H1 (cell line): ENCODE measurements around the gene MACF1. TPM values are rescaled to one million over a fixed set of nuclear protein-coding genes. Genes with fewer than 3 reads are reported as not detected.

ENCODE experiments used
- CTCF ChIA-PET: fragments of 300-600 bp; sonication (Branson Sonifier 250); formaldehyde crosslinking; loops from one replicate; lab custom pipeline; 2021; ENCODE audit not compliant: partially characterized antibody; lab: Charles Lee
- POLR2A ChIA-PET: fragments of 300-600 bp; sonication (Branson Sonifier 250); formaldehyde crosslinking; loops from one replicate; lab custom pipeline; 2021; ENCODE audit warnings: inconsistent platforms; ENCODE audit not compliant: partially characterized antibody; lab: Charles Lee
- DNase-seq, 2 experiments: peaks; one replicate each; pipeline versions ENCODE4 v3.0.0 to v3.0.0-alpha.2; 2010 to 2022; ENCODE audit warnings: low spot score in 2 of 2, low read depth in 1 of 2, mixed read lengths in 1 of 2
- FAIRE-seq: peaks from 2 replicates; lab custom pipeline; 2011; peaks lifted over from hg19 to GRCh38; lab: Jason Lieb, UNC
- H2AFZ ChIP-seq: 2 replicates; pipeline ENCODE4 v1.8.1; 2012; ENCODE audit warnings: low read length, inconsistent platforms
- H2AK5ac ChIP-seq: 2 replicates; pipeline ENCODE4 v1.6.1; 2013; ENCODE audit warnings: low read depth, low read length
- H2BK120ac ChIP-seq: replicated peaks from 2 replicates; pipeline ENCODE3; 2013; ENCODE audit warnings: low read depth, low read length, inconsistent platforms
- H2BK12ac ChIP-seq: 2 replicates; pipeline ENCODE4 v1.6.1; 2013; ENCODE audit warnings: low read depth, low read length
- H2BK15ac ChIP-seq: 2 replicates; pipeline ENCODE4 v1.6.1; 2013; ENCODE audit warnings: low read length
- H2BK20ac ChIP-seq: 2 replicates; pipeline ENCODE4 v1.6.1; 2013; ENCODE audit warnings: low read length
- H2BK5ac ChIP-seq: 2 replicates; pipeline ENCODE4 v1.6.1; 2013; ENCODE audit warnings: low read depth, low read length
- H3K14ac ChIP-seq: 2 replicates; pipeline ENCODE4 v1.6.1; 2013; ENCODE audit warnings: inconsistent platforms; ENCODE audit not compliant: insufficient read length
- H3K18ac ChIP-seq: 2 replicates; pipeline ENCODE4 v1.6.1; 2013; ENCODE audit warnings: low read length; ENCODE audit errors: extremely low read depth
- H3K23ac ChIP-seq: 2 replicates; pipeline ENCODE4 v1.6.1; 2013; ENCODE audit warnings: inconsistent platforms; ENCODE audit not compliant: insufficient read length
- H3K23me2 ChIP-seq: 2 replicates; pipeline ENCODE4 v1.6.1; 2013; ENCODE audit warnings: low read depth, low read length
- H3K27ac ChIP-seq: 2 replicates; pipeline ENCODE4 v1.6.1; 2011; ENCODE audit warnings: low read depth, low read length, inconsistent platforms
- H3K27me3 ChIP-seq, 4 experiments: replicated peaks in 1 of 4; 1 replicate in 1 of 4; 2 replicates in 3 of 4; pipeline versions ENCODE4 v1.6.1 to v1.8.1; 2011 to 2013; ENCODE audit warnings: low read length in 3 of 4, mild to moderate bottlenecking in 3 of 4, inconsistent platforms in 2 of 4, mixed read lengths in 2 of 4, moderate library complexity in 1 of 4; ENCODE audit not compliant: control insufficient read depth in 3 of 4, insufficient read depth in 3 of 4; ENCODE audit errors: extremely low read depth in 1 of 4
- H3K36me3 ChIP-seq, 4 experiments: 2 replicates each; pipeline versions ENCODE4 v1.6.1 to v1.8.1; 2011 to 2013; ENCODE audit warnings: mild to moderate bottlenecking in 4 of 4, low read length in 3 of 4, moderate library complexity in 2 of 4, control low read depth in 1 of 4, inconsistent platforms in 1 of 4; ENCODE audit not compliant: insufficient read depth in 4 of 4, control insufficient read depth in 2 of 4
- H3K4ac ChIP-seq: replicated peaks from 2 replicates; pipeline ENCODE3; 2013; ENCODE audit warnings: low read length, low read depth, mixed read lengths, inconsistent platforms; ENCODE audit not compliant: insufficient read length
- H3K4me1 ChIP-seq, 4 experiments: replicated peaks in 1 of 4; 1 replicate in 1 of 4; 2 replicates in 3 of 4; pipeline versions ENCODE4 v1.6.1 to v1.8.1; 2011 to 2013; ENCODE audit warnings: low read length in 3 of 4, inconsistent platforms in 2 of 4, mixed read lengths in 1 of 4; ENCODE audit not compliant: insufficient read depth in 4 of 4, control insufficient read depth in 3 of 4
- H3K4me2 ChIP-seq, 2 experiments: 2 replicates each; pipeline versions ENCODE4 v1.6.1 to v1.8.1; 2011 to 2013; ENCODE audit warnings: low read depth in 2 of 2, low read length in 2 of 2, control low read depth in 1 of 2, inconsistent platforms in 1 of 2, mild to moderate bottlenecking in 1 of 2; ENCODE audit not compliant: insufficient read depth in 1 of 2
- H3K4me3 ChIP-seq, 4 experiments: fragments of 200-600, 300-600 bp in 1 of 4; sonication (generic), shearing (Covaris generic), sonication (Bioruptor Twin) in 1 of 4; 2 replicates each; pipeline versions ENCODE4 v1.5.1 to v1.8.1; 2011 to 2016; ENCODE audit warnings: low read length in 4 of 4, low read depth in 3 of 4, control low read depth in 2 of 4, inconsistent platforms in 2 of 4, mild to moderate bottlenecking in 2 of 4, mixed read lengths in 1 of 4, moderate library complexity in 1 of 4; ENCODE audit not compliant: insufficient read depth in 2 of 4; ENCODE audit errors: extremely low read depth in 1 of 4
- H3K56ac ChIP-seq: replicated peaks from 2 replicates; pipeline ENCODE3; 2013; ENCODE audit warnings: low read depth, mild to moderate bottlenecking, mixed read lengths, low read length, inconsistent platforms; ENCODE audit not compliant: insufficient read length
- H3K79me1 ChIP-seq: 2 replicates; pipeline ENCODE4 v1.6.1; 2013; ENCODE audit warnings: low read depth, low read length, control low read depth
- H3K79me2 ChIP-seq, 2 experiments: 2 replicates each; pipeline versions ENCODE4 v1.6.1 to v1.8.1; 2012 to 2013; ENCODE audit warnings: low read length in 2 of 2, mild to moderate bottlenecking in 2 of 2, inconsistent platforms in 1 of 2; ENCODE audit not compliant: insufficient read depth in 2 of 2, control insufficient read depth in 1 of 2
- H3K9ac ChIP-seq, 4 experiments: replicated peaks in 1 of 4; 1 replicate in 1 of 4; 2 replicates in 3 of 4; pipeline versions ENCODE4 v1.6.1 to v1.8.1; 2011 to 2013; ENCODE audit warnings: low read depth in 3 of 4, low read length in 3 of 4, control low read depth in 2 of 4, mild to moderate bottlenecking in 2 of 4, moderate library complexity in 2 of 4, inconsistent platforms in 1 of 4; ENCODE audit errors: extremely low read depth in 1 of 4
- H3K9me3 ChIP-seq, 2 experiments: 2 replicates each; pipeline versions ENCODE4 v1.6.1 to v1.8.1; 2012 to 2013; ENCODE audit warnings: mild to moderate bottlenecking in 2 of 2, moderate library complexity in 2 of 2, control low read depth in 1 of 2, inconsistent platforms in 1 of 2, low read depth in 1 of 2, low read length in 1 of 2, mixed read lengths in 1 of 2; ENCODE audit not compliant: insufficient read depth in 2 of 2
- H4K20me1 ChIP-seq, 2 experiments: replicated peaks in 1 of 2; 2 replicates each; pipeline versions ENCODE3 to v1.8.1; 2011 to 2013; ENCODE audit warnings: inconsistent platforms in 2 of 2, low read length in 2 of 2, mild to moderate bottlenecking in 1 of 2; ENCODE audit not compliant: insufficient read depth in 2 of 2, control insufficient read depth in 1 of 2
- H4K5ac ChIP-seq: 2 replicates; pipeline ENCODE4 v1.6.1; 2013; ENCODE audit warnings: low read length, low read depth, mixed read lengths, inconsistent platforms; ENCODE audit not compliant: insufficient read length
- H4K8ac ChIP-seq: 2 replicates; pipeline ENCODE4 v1.8.0; 2013; ENCODE audit warnings: mild to moderate bottlenecking, moderate library complexity, low read length, inconsistent platforms; ENCODE audit not compliant: insufficient read depth; ENCODE audit errors: extremely low read depth
- H4K91ac ChIP-seq: replicated peaks from 2 replicates; pipeline ENCODE3; 2013; ENCODE audit warnings: low read length, mixed read lengths, inconsistent platforms; ENCODE audit not compliant: insufficient read length
- CBX5 ChIP-seq: fragments of 300-800, 300-1000 bp; sonication (generic); IDR thresholded peaks from 2 replicates; pipeline ENCODE4 v1.7.1; 2016; ENCODE audit warnings: antibody characterized with exemption, low read length, low read depth
- EGR1 ChIP-seq: IDR thresholded peaks from 2 replicates; pipeline ENCODE4 v1.6.1; 2011; ENCODE audit warnings: low read depth, low read length, borderline replicate concordance
- HDAC6 ChIP-seq: IDR thresholded peaks from one replicate; pipeline ENCODE4 v1.7.1; 2012; ENCODE audit warnings: low read depth, mild to moderate bottlenecking, inconsistent platforms, low read length, moderate library complexity
- KDM1A ChIP-seq: fragments of 200-600, 300-600 bp; sonication (generic); IDR thresholded peaks from 2 replicates; pipeline ENCODE4 v1.7.1; 2016; ENCODE audit warnings: mild to moderate bottlenecking, low read length, borderline replicate concordance
- POU5F1 ChIP-seq: IDR thresholded peaks from 2 replicates; pipeline ENCODE4 v1.6.1; 2011; ENCODE audit warnings: low read depth, mild to moderate bottlenecking, low read length, moderate library complexity
- RFX5 ChIP-seq: IDR thresholded peaks from 2 replicates; pipeline ENCODE4 v1.6.1; 2011; ENCODE audit warnings: low read depth, low read length, improper control_type of control experiment, borderline replicate concordance
- SAP30 ChIP-seq: fragments of 300-600 bp; sonication (generic); IDR thresholded peaks from 2 replicates; pipeline ENCODE4 v1.7.1; 2012; ENCODE audit warnings: low read length, moderate library complexity, mild to moderate bottlenecking, inconsistent platforms; ENCODE audit not compliant: insufficient read depth, insufficient replicate concordance
- SIX5 ChIP-seq: IDR thresholded peaks from 2 replicates; pipeline ENCODE4 v1.6.1; 2011; ENCODE audit warnings: mild to moderate bottlenecking, low read depth, low read length
- SP2 ChIP-seq: IDR thresholded peaks from 2 replicates; pipeline ENCODE4 v1.6.1; 2012; ENCODE audit warnings: mild to moderate bottlenecking, low read length, inconsistent platforms
- TBP ChIP-seq: IDR thresholded peaks from 2 replicates; pipeline ENCODE4 v1.6.1; 2011; ENCODE audit warnings: low read depth, low read length, improper control_type of control experiment
- WGBS, 2 experiments: shearing (Covaris generic) in 1 of 2; methylation state at CpG; one replicate each; pipeline versions ENCODE4 v1.1.6 to v1.1.7; 2013 to 2015; ENCODE audit warnings: low lambda C conversion rate in 2 of 2, mixed read lengths in 2 of 2, inconsistent platforms in 1 of 2, low coverage in 1 of 2, missing lambda C conversion rate in 1 of 2; ENCODE audit not compliant: insufficient replicate concordance in 2 of 2, insufficient coverage in 1 of 2, insufficient read length in 1 of 2; ENCODE audit errors: extremely low coverage in 1 of 2, missing lambda C conversion rate in 1 of 2; 5-methylcytosine and 5-hydroxymethylcytosine counted together
- polyA plus RNA-seq, 7 experiments: library from polyadenylated mRNA; depleted of rRNA in 3 of 7; stranded (reverse) in 5 of 7; unstranded in 2 of 7; fragments of >200 nt in 5 of 7; fragments of 200-250 nt in 2 of 7; gene quantifications; 1 replicate in 5 of 7; 2 replicates in 1 of 7; 4 replicates in 1 of 7; pipeline versions ENCODE4 v1.2.1 to v1.2.3, GENCODE V29; 2011 to 2013; ENCODE audit warnings: missing spikeins in 2 of 7, mixed read lengths in 2 of 7
- total RNA-seq: library from RNA; stranded (reverse); fragmentation: NEBNext Ultra II Directional; extraction: Animal tissue kit (Norgen Biotek cat#: 25700); gene quantifications from 2 replicates; pipeline ENCODE4 v1.2.1, GENCODE V29; 2021
- TF ChIP-seq, protein P1 (sequence below): IDR thresholded peaks from 2 replicates; pipeline ENCODE4 v1.6.1; 2012; ENCODE audit warnings: inconsistent platforms

MACF1 gene
- total and polyA plus RNA-seq, 2 of the 8 experiments (the other 6 are each of a cell fraction or from before 2014, with no cell fraction given): 59.8 to 285 TPM

DNA sequence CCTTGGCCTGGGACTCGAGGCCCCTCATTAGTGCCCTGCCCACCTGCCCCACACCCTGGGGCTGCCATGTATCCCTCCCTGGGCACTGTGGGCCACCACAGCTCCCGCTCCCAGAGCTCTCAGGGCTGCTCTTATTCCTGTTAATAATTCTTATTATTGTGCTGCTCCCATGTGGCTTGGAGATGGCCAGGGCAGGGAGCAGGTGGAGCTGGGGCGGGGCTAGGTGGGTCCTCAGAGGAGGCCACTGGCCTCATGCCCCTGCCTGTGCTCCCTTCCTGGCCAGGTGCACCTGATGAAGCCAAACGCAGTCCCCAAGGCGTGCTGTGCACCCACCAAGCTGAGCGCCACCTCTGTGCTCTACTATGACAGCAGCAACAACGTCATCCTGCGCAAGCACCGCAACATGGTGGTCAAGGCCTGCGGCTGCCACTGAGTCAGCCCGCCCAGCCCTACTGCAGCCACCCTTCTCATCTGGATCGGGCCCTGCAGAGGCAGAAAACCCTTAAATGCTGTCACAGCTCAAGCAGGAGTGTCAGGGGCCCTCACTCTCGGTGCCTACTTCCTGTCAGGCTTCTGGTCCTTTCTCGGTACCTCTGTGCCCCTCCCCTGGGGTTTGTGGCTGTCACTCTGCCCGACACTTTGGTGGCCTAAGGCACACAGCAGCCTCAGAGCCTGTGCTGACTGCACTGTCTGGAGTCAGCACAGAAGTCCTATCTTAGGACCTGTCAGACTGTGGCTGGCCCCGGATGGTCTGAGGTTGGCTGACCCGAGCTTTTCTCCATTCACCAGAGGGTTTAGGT, 321.1 kb downstream of the MACF1 start:
- no peaks in the 10 kb centered on the region for H3K4me1 ChIP-seq
- no peak overlapping the region for H3K27ac ChIP-seq
- H3K36me3 ChIP-seq: no peaks in the 10 kb centered on the region; a peak in 3 of 8 replicates
- no peak overlapping the region for H3K56ac ChIP-seq
- 88% methylated on average over 17 of the region's 17 CpGs; no CpG with 5 or more reads in 1 of the 2 experiments for WGBS, 2 experiments
- no peak for TF ChIP-seq CBX5
- TF ChIP-seq SIX5: no peak
- TF ChIP-seq KDM1A: no peak
- TF ChIP-seq SAP30: no peak
- no peak for TF ChIP-seq POU5F1
- TF ChIP-seq RFX5: no peak
- TF ChIP-seq, protein P1, sequence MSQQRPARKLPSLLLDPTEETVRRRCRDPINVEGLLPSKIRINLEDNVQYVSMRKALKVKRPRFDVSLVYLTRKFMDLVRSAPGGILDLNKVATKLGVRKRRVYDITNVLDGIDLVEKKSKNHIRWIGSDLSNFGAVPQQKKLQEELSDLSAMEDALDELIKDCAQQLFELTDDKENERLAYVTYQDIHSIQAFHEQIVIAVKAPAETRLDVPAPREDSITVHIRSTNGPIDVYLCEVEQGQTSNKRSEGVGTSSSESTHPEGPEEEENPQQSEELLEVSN: no peak
- no peak for TF ChIP-seq TBP
- TF ChIP-seq EGR1: no peak
- TF ChIP-seq SP2: no peak
- no peak for TF ChIP-seq HDAC6
- no peaks in the 10 kb centered on the region for H4K20me1 ChIP-seq
- H3K9me3 ChIP-seq: no peaks in the 10 kb centered on the region
- no peak overlapping the region for H2AK5ac ChIP-seq
- no peak overlapping the region for H3K18ac ChIP-seq
- H3K79me2 ChIP-seq: no peaks in the 10 kb centered on the region
- no peaks in the 10 kb centered on the region for H3K23me2 ChIP-seq
- no peak overlapping the region for H2BK120ac ChIP-seq
- DNase-seq (no peak), FAIRE-seq (no peak)
- H2BK5ac ChIP-seq: no peak overlapping the region
- no peak overlapping the region for H3K4ac ChIP-seq
- H3K23ac ChIP-seq: no peak overlapping the region
- no peak overlapping the region for H2BK20ac ChIP-seq
- H4K91ac ChIP-seq: no peak overlapping the region
- no peak overlapping the region for H4K8ac ChIP-seq
- H2BK15ac ChIP-seq: no peak overlapping the region
- ChIA-PET POLR2A (interaction anchor here (0.6 kb wide), 1 partner anchor 542 kb away, joined by 3 read pairs; no protein-coding TSS in a partner anchor), CTCF (interaction anchor here (0.8 to 3.7 kb wide), 3 partner anchors 13 to 24 kb away, joined by 3 to 20 read pairs (median 3); no protein-coding TSS in a partner anchor)
- no peak overlapping the region for H3K14ac ChIP-seq
- H3K9ac ChIP-seq: no peak overlapping the region
- H2AFZ ChIP-seq: no peak overlapping the region
- H3K27me3 ChIP-seq: no peaks in the 10 kb centered on the region; a peak in 1 of 7 replicates
- no peak overlapping the region for H3K4me2 ChIP-seq
- H3K4me3 ChIP-seq: no peak overlapping the region
- no peaks in the 10 kb centered on the region for H3K79me1 ChIP-seq
- H2BK12ac ChIP-seq: no peak overlapping the region
- no peak overlapping the region for H4K5ac ChIP-seq
